Activated CD4-positive, alpha-beta T cell treated with anti-CD3 and anti-CD28 coated beads, Interleukin-2, Interleukin-4, amounts not matched to agents 100 ng/mL and 50 ng/mL, durations not matched to agents 16 hours and 8 hours (primary cell): Measurements from ENCODE around the gene EBF3.

Experiments used
- DNase-seq: peaks from one replicate; pipeline ENCODE4 v3.0.0-alpha.2; 2020; ENCODE audit warnings: low spot score

The EBF3 gene

GRCh38 chr10:129796710-129797420, 167.2 kb downstream of the EBF3 start:
- no peak for DNase-seq

- DNase-seq = no peak
These were observed 170.1 kb downstream of the EBF3 start for GRCh38 chr10:129793996-129794395.

GRCh38 chr10:129793479-129793878, 170.6 kb downstream of the EBF3 start:
- DNase-seq = no peak

GRCh38 chr10:129792864-129793263, 171.2 kb downstream of the EBF3 start:
- no peak for DNase-seq

- no peak for DNase-seq
These were observed 171.9 kb downstream of the EBF3 start for GRCh38 chr10:129792141-129792540.

GRCh38 chr10:129790715-129791446, 173.2 kb downstream of the EBF3 start:
- no peak for DNase-seq

GRCh38 chr10:129788215-129788614, 175.9 kb downstream of the EBF3 start:
- no peak for DNase-seq

GRCh38 chr10:129787557-129787956, 176.5 kb downstream of the EBF3 start:
- no peak for DNase-seq

- DNase-seq = no peak
These were observed 177.9 kb downstream of the EBF3 start for GRCh38 chr10:129786216-129786615.

- DNase-seq = no peak
These were observed 178.5 kb downstream of the EBF3 start for GRCh38 chr10:129785536-129785981.
